GM23338 (cell line): ENCODE data around the gene APP. TPM values are rescaled to one million over a fixed set of nuclear protein-coding genes. Genes with fewer than 3 reads are reported as not detected.

Source experiments
- ATAC-seq: fragments of 200-7000 bp; cut with Tn5 transposase; 3 replicates; pipeline ENCODE4 v1.9.1; 2020
- DNase-seq: peaks from one replicate; pipeline ENCODE4 v3.0.0-alpha.2; 2015; ENCODE audit warnings: low spot score
- H2AFZ ChIP-seq: fragments of 200-600 bp; sonication (generic); 2 replicates; pipeline ENCODE4 v1.8.0; 2016; ENCODE audit warnings: antibody characterized with exemption, mild to moderate bottlenecking, moderate library complexity
- H3F3A ChIP-seq: fragments of 200-600 bp; sonication (generic); replicated peaks from 2 replicates; pipeline ENCODE4 v1.8.0; 2017; ENCODE audit warnings: antibody characterized with exemption, mixed run types, low read depth
- H3K27ac ChIP-seq: fragments of 200-600 bp; sonication (generic); 2 replicates; pipeline ENCODE4 v1.6.1; 2016; ENCODE audit warnings: low read depth
- H3K27me3 ChIP-seq: fragments of 200-600 bp; sonication (generic); 2 replicates; pipeline ENCODE4 v1.8.0; 2016; ENCODE audit warnings: mild to moderate bottlenecking, mixed run types, moderate library complexity; ENCODE audit not compliant: insufficient read depth
- H3K36me3 ChIP-seq: fragments of 200-600 bp; sonication (generic); 2 replicates; pipeline ENCODE4 v1.8.0; 2016; ENCODE audit warnings: mild to moderate bottlenecking; ENCODE audit not compliant: insufficient read depth
- H3K4me1 ChIP-seq: fragments of 200-600 bp; sonication (generic); 2 replicates; pipeline ENCODE4 v1.8.0; 2016; ENCODE audit warnings: mild to moderate bottlenecking, moderate library complexity; ENCODE audit not compliant: insufficient read depth
- H3K4me2 ChIP-seq: fragments of 200-600 bp; sonication (generic); 2 replicates; pipeline ENCODE4 v1.7.1; 2017; ENCODE audit warnings: mixed run types
- H3K4me3 ChIP-seq: fragments of 200-600 bp; sonication (generic); 2 replicates; pipeline ENCODE4 v1.6.1; 2016; ENCODE audit warnings: mixed run types
- H3K79me2 ChIP-seq: fragments of 200-600 bp; sonication (generic); replicated peaks from 2 replicates; pipeline ENCODE4 v1.8.0; 2017; ENCODE audit warnings: mild to moderate bottlenecking; ENCODE audit not compliant: insufficient read depth
- H3K9me2 ChIP-seq: fragments of 200-600 bp; sonication (generic); 2 replicates; pipeline ENCODE4 v1.8.0; 2017; ENCODE audit not compliant: insufficient read depth
- H4K20me1 ChIP-seq: fragments of 200-600 bp; sonication (generic); replicated peaks from 2 replicates; pipeline ENCODE4 v1.8.0; 2017; ENCODE audit warnings: mild to moderate bottlenecking; ENCODE audit not compliant: insufficient read depth
- H3K27ac Mint-ChIP-seq: 2 replicates; pipeline ENCODE4 v1.8.0; 2020; ENCODE audit warnings: inconsistent platforms, mild to moderate bottlenecking, moderate library complexity, mixed read lengths
- H3K27me3 Mint-ChIP-seq: 3 replicates; pipeline ENCODE4 v1.8.0; 2022; ENCODE audit warnings: low read depth, mild to moderate bottlenecking, moderate library complexity, mixed read lengths, inconsistent platforms; ENCODE audit not compliant: insufficient read depth, poor library complexity
- H3K36me3 Mint-ChIP-seq: 3 replicates; pipeline ENCODE4 v1.8.0; 2021; ENCODE audit warnings: low read depth, mild to moderate bottlenecking, inconsistent platforms, moderate library complexity, mixed read lengths
- H3K4me1 Mint-ChIP-seq: 3 replicates; pipeline ENCODE4 v1.8.0; 2020; ENCODE audit warnings: mild to moderate bottlenecking, inconsistent platforms, mixed read lengths
- H3K4me3 Mint-ChIP-seq: 3 replicates; pipeline ENCODE4 v1.8.0; 2021; ENCODE audit warnings: moderate library complexity, mild to moderate bottlenecking, inconsistent platforms, mixed read lengths
- H3K9me3 Mint-ChIP-seq: 3 replicates; pipeline ENCODE4 v1.8.0; 2020; ENCODE audit warnings: moderate library complexity, mild to moderate bottlenecking, inconsistent platforms, mixed read lengths
- CREB1 ChIP-seq: fragments of 250-450 bp; sonication (Bioruptor Pico); IDR thresholded peaks from 2 replicates; pipeline ENCODE4 v1.5.0; 2020; ENCODE audit warnings: low read depth, mild to moderate bottlenecking, moderate library complexity
- EZH2 ChIP-seq: fragments of 200-600 bp; sonication (generic); IDR thresholded peaks from one replicate; pipeline ENCODE4 v1.8.0; 2017; ENCODE audit warnings: antibody characterized with exemption, mild to moderate bottlenecking, low read depth; ENCODE audit not compliant: unreplicated experiment
- EZH2phosphoT487 ChIP-seq: fragments of 200-600 bp; sonication (generic); IDR thresholded peaks from one replicate; pipeline ENCODE4 v1.8.1; 2018; ENCODE audit warnings: antibody characterized with exemption; ENCODE audit not compliant: unreplicated experiment
- JUNB ChIP-seq: IDR thresholded peaks from one replicate; pipeline ENCODE4 v1.6.1; 2016; ENCODE audit warnings: antibody characterized with exemption; ENCODE audit not compliant: unreplicated experiment
- NANOG ChIP-seq: IDR thresholded peaks from 2 replicates; pipeline ENCODE4 v1.6.1; 2016; ENCODE audit warnings: antibody characterized with exemption, borderline replicate concordance
- POLR2AphosphoS5 ChIP-seq: IDR thresholded peaks from 2 replicates; pipeline ENCODE4 v1.6.1; 2016; ENCODE audit warnings: antibody characterized with exemption, low read depth
- STAT1 ChIP-seq: IDR thresholded peaks from one replicate; pipeline ENCODE4 v1.6.1; 2016; ENCODE audit warnings: antibody characterized with exemption; ENCODE audit not compliant: unreplicated experiment
- ZNF114 ChIP-seq: fragments of 250-450 bp; sonication (Bioruptor Pico); IDR thresholded peaks from 2 replicates; pipeline ENCODE4 v1.5.0; 2020; ENCODE audit warnings: mild to moderate bottlenecking, moderate library complexity
- ZNF331 ChIP-seq: fragments of 250-450 bp; sonication (Bioruptor Pico); IDR thresholded peaks from 2 replicates; pipeline ENCODE4 v1.5.0; 2020; ENCODE audit warnings: low read depth, mild to moderate bottlenecking, moderate library complexity
- polyA plus RNA-seq: library from polyadenylated mRNA; unstranded; fragments of >200 nt; fragmentation: Nextera tagmentation; extraction: Ambion mirVana; gene quantifications from 2 replicates; pipeline ENCODE4 v1.2.1, GENCODE V29; 2016
- total RNA-seq: library from RNA; depleted of rRNA; stranded (reverse); fragments of >200 nt; shearing (Covaris generic); gene quantifications from 2 replicates; pipeline ENCODE4 v1.2.3, GENCODE V29; 2014
- TF ChIP-seq, protein P1 (sequence below): IDR thresholded peaks from one replicate; pipeline ENCODE4 v1.6.1; 2018; ENCODE audit warnings: antibody characterized with exemption; ENCODE audit not compliant: unreplicated experiment
- TF ChIP-seq, protein P2 (sequence below), 2 experiments: fragments of 200-600 bp in 1 of 2; sonication (generic) in 1 of 2; conservative IDR thresholded peaks; 2 replicates each; pipeline versions ENCODE4 v1.5.1 to v1.6.1; 2016 to 2017; ENCODE audit warnings: antibody characterized with exemption in 2 of 2, low read depth in 2 of 2, mild to moderate bottlenecking in 2 of 2, moderate library complexity in 1 of 2
- TF ChIP-seq, protein P3 (sequence below): IDR thresholded peaks from 2 replicates; pipeline ENCODE4 v1.6.1; 2016; ENCODE audit warnings: antibody characterized with exemption

APP gene
- total and polyA plus RNA-seq, 2 experiments from 2014 or later, result 69.4 to 444 TPM

DNA sequence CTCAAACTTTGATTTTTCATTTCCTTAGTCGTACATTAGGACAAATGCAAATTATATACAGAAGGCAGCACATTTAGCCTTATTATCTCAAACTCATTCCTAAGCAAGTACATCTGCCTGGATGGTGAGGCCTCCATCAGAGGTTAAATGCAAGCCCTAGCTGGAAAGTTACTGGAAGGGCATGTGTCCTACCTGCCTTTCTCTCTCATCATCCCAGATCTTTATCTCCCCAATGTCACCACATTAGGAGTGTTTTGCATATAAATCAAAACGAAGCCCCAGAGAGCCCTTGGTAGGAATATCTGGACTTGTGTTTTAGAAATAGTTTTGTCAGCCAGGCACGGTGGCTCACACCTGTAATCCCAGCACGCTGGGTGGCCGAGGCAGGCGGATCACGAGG lies 35.0 kb downstream of the APP start (continued):
- TF ChIP-seq, protein P1, sequence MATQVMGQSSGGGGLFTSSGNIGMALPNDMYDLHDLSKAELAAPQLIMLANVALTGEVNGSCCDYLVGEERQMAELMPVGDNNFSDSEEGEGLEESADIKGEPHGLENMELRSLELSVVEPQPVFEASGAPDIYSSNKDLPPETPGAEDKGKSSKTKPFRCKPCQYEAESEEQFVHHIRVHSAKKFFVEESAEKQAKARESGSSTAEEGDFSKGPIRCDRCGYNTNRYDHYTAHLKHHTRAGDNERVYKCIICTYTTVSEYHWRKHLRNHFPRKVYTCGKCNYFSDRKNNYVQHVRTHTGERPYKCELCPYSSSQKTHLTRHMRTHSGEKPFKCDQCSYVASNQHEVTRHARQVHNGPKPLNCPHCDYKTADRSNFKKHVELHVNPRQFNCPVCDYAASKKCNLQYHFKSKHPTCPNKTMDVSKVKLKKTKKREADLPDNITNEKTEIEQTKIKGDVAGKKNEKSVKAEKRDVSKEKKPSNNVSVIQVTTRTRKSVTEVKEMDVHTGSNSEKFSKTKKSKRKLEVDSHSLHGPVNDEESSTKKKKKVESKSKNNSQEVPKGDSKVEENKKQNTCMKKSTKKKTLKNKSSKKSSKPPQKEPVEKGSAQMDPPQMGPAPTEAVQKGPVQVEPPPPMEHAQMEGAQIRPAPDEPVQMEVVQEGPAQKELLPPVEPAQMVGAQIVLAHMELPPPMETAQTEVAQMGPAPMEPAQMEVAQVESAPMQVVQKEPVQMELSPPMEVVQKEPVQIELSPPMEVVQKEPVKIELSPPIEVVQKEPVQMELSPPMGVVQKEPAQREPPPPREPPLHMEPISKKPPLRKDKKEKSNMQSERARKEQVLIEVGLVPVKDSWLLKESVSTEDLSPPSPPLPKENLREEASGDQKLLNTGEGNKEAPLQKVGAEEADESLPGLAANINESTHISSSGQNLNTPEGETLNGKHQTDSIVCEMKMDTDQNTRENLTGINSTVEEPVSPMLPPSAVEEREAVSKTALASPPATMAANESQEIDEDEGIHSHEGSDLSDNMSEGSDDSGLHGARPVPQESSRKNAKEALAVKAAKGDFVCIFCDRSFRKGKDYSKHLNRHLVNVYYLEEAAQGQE, result no peak
- TF ChIP-seq EZH2 (no peak), CREB1 (CRISPR knock-in tag) (no peak), JUNB (no peak), ZNF114 (no peak), POLR2AphosphoS5 (no peak), NANOG (no peak), ZNF331 (CRISPR knock-in tag) (no peak), STAT1 (no peak)
- TF ChIP-seq, protein P2, sequence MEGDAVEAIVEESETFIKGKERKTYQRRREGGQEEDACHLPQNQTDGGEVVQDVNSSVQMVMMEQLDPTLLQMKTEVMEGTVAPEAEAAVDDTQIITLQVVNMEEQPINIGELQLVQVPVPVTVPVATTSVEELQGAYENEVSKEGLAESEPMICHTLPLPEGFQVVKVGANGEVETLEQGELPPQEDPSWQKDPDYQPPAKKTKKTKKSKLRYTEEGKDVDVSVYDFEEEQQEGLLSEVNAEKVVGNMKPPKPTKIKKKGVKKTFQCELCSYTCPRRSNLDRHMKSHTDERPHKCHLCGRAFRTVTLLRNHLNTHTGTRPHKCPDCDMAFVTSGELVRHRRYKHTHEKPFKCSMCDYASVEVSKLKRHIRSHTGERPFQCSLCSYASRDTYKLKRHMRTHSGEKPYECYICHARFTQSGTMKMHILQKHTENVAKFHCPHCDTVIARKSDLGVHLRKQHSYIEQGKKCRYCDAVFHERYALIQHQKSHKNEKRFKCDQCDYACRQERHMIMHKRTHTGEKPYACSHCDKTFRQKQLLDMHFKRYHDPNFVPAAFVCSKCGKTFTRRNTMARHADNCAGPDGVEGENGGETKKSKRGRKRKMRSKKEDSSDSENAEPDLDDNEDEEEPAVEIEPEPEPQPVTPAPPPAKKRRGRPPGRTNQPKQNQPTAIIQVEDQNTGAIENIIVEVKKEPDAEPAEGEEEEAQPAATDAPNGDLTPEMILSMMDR (conservative IDR thresholded peaks at IDR 0.05; ENCODE audit: low read depth in 2 of 2), result no peak
- TF ChIP-seq, protein P3, sequence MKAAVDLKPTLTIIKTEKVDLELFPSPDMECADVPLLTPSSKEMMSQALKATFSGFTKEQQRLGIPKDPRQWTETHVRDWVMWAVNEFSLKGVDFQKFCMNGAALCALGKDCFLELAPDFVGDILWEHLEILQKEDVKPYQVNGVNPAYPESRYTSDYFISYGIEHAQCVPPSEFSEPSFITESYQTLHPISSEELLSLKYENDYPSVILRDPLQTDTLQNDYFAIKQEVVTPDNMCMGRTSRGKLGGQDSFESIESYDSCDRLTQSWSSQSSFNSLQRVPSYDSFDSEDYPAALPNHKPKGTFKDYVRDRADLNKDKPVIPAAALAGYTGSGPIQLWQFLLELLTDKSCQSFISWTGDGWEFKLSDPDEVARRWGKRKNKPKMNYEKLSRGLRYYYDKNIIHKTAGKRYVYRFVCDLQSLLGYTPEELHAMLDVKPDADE, result no peak

DNA sequence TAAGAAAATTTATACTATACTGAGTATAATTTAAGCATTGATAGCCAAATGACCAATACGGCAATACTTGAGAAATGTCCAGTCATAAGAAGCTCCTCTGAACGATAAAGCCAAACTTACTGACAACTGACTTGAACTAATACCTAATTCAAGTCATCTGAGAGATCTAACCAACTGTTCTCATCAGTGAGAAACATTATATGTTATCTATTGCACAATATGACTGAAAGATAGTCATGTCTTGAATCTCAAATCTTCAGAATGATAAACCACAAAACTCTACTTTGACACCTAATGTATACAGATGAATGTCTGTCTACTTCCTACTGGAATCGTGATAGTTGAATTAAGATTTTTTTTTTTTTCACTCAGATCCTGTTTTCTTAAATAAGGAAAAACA lies 39.0 kb downstream of the APP start:
- DNase-seq, result no peak
- no peaks in the 10 kb centered on the region for H3K27me3 ChIP-seq
- H3K9me3 Mint-ChIP-seq, result no peaks in the 10 kb centered on the region
- H3K79me2 ChIP-seq, result peaks cover 100% of the 10 kb centered on the region
- H3K9me2 ChIP-seq, result no peaks in the 10 kb centered on the region
- H3K4me1 Mint-ChIP-seq, result peaks cover 60% of the 10 kb centered on the region
- H3K4me1 ChIP-seq, result peaks cover 66% of the 10 kb centered on the region
- peaks cover 56% of the 10 kb centered on the region for H4K20me1 ChIP-seq
- no peaks in the 10 kb centered on the region for H3K36me3 ChIP-seq
- no peak overlapping the region for H3K4me2 ChIP-seq
- no peak overlapping the region for H3K27ac ChIP-seq
- H3K27ac Mint-ChIP-seq, result no peak overlapping the region
- no peak for ATAC-seq
- no peak overlapping the region for H3K4me3 ChIP-seq
- H3F3A ChIP-seq, result no peaks in the 10 kb centered on the region
- H3K36me3 Mint-ChIP-seq, result 0 out of 3 replicates have a peak, but pooled peaks cover 3% of the 10 kb centered on the region
- no peak overlapping the region for H2AFZ ChIP-seq
- H3K27me3 Mint-ChIP-seq, result peaks cover 5% of the 10 kb centered on the region
- no peak overlapping the region for H3K4me3 Mint-ChIP-seq
- TF ChIP-seq CREB1 (CRISPR knock-in tag), result no peak
- TF ChIP-seq EZH2, result no peak
- no peak for TF ChIP-seq ZNF114
- TF ChIP-seq, protein P1, result no peak
- TF ChIP-seq EZH2phosphoT487, result no peak
- TF ChIP-seq, protein P3, result no peak
- TF ChIP-seq NANOG, result no peak
- TF ChIP-seq ZNF331 (CRISPR knock-in tag), result no peak
- TF ChIP-seq STAT1, result no peak
- TF ChIP-seq, protein P2 (conservative IDR thresholded peaks at IDR 0.05; ENCODE audit: low read depth in 2 of 2), result no peak
